Subcutaneous abdominal adipose tissue (tissue), 5 donors: ENCODE results near the gene TRPC3.

Source experiments
- H3K27ac ChIP-seq: one replicate; pipeline ENCODE4 v1.7.0; 2013; ENCODE audit warnings: low read depth, mild to moderate bottlenecking, inconsistent platforms, low read length, moderate library complexity
- H3K27me3 ChIP-seq, 5 donors: one replicate each; pipeline ENCODE4 v1.7.0; 2013; ENCODE audit warnings: low read length in 5 of 5, inconsistent platforms in 1 of 5; ENCODE audit not compliant: control insufficient read depth in 5 of 5, insufficient read depth in 4 of 5
- H3K36me3 ChIP-seq, 5 donors: one replicate each; pipeline ENCODE4 v1.7.0; 2013; ENCODE audit warnings: low read length in 5 of 5; ENCODE audit not compliant: control insufficient read depth in 5 of 5, insufficient read depth in 5 of 5
- H3K4me1 ChIP-seq, 5 donors: one replicate each; pipeline ENCODE4 v1.7.0; 2013; ENCODE audit warnings: low read length in 5 of 5, mild to moderate bottlenecking in 3 of 5, moderate library complexity in 1 of 5; ENCODE audit not compliant: control insufficient read depth in 5 of 5, insufficient read depth in 5 of 5
- H3K4me3 ChIP-seq, 5 donors: one replicate each; pipeline ENCODE4 v1.7.0; 2013; ENCODE audit warnings: low read length in 5 of 5, low read depth in 1 of 5
- H3K9ac ChIP-seq, 5 donors: one replicate each; pipeline ENCODE4 v1.7.0; 2013; ENCODE audit warnings: low read length in 5 of 5, mild to moderate bottlenecking in 4 of 5, moderate library complexity in 3 of 5
- H3K9me3 ChIP-seq, 5 donors: one replicate each; pipeline ENCODE4 v1.7.0; 2013; ENCODE audit warnings: low read length in 5 of 5; ENCODE audit not compliant: control insufficient read depth in 5 of 5
- donor health status: healthy.
- donor health status: healthy.
- donor health status: healthy.
- donor health status: healthy.
- donor health status: healthy.

TRPC3 gene

GRCh38 chr4:121881158-121881557 lies 70.7 kb downstream of the TRPC3 start:
- H3K9me3 ChIP-seq = no peaks in the 10 kb centered on the region
- no peak overlapping the region for H3K27ac ChIP-seq
- no peak overlapping the region for H3K4me3 ChIP-seq
- no peak overlapping the region for H3K9ac ChIP-seq
- H3K36me3 ChIP-seq = no peaks in the 10 kb centered on the region
- H3K4me1 ChIP-seq = no peaks in the 10 kb centered on the region
- peaks cover 0 to 3% (median 0%) of the 10 kb centered on the region in 5 donors for H3K27me3 ChIP-seq

DNA sequence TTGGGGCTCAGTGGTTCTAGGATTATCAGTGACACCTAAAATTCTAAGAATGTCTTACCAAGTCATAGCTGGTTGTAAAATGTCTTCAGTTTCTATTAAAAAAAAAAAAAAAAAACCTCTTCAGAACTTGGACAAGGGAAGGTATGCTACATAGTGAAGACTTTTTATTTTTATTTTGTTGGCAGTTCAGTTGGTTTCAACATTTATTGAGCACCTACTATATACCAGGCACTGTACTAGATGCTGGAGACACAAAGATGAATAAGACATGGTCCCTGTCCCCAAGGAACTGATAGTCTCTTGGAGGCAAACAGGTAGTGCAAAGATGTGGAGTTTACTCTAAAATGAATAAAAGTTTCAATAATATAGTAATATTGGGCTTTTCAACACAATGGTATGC lies 72.7 kb downstream of the TRPC3 start:
- Histone ChIP-seq H3K36me3 (no peaks in the 10 kb centered on the region), H3K4me1 (no peaks in the 10 kb centered on the region), H3K27me3 (peaks cover 0 to 3% (median 0%) of the 10 kb centered on the region in 5 donors), H3K4me3 (no peak overlapping the region), H3K27ac (no peak overlapping the region), H3K9me3 (no peaks in the 10 kb centered on the region), H3K9ac (no peak overlapping the region)

GRCh38 chr4:121877041-121877773 lies 74.7 kb downstream of the TRPC3 start:
- H3K9me3 ChIP-seq = no peaks in the 10 kb centered on the region
- H3K36me3 ChIP-seq = no peaks in the 10 kb centered on the region
- H3K27ac ChIP-seq = no peak overlapping the region
- peaks cover 0 to 3% (median 0%) of the 10 kb centered on the region in 5 donors for H3K27me3 ChIP-seq
- H3K9ac ChIP-seq = no peak overlapping the region
- H3K4me3 ChIP-seq = no peak overlapping the region
- no peaks in the 10 kb centered on the region for H3K4me1 ChIP-seq

- Histone ChIP-seq H3K4me3 (no peak overlapping the region), H3K36me3 (no peaks in the 10 kb centered on the region), H3K27ac (no peak overlapping the region), H3K9ac (no peak overlapping the region), H3K9me3 (no peaks in the 10 kb centered on the region), H3K4me1 (no peaks in the 10 kb centered on the region), H3K27me3 (peaks cover 0 to 3% (median 0%) of the 10 kb centered on the region in 5 donors)
These were observed 75.8 kb downstream of the TRPC3 start for GRCh38 chr4:121876070-121876469.

DNA sequence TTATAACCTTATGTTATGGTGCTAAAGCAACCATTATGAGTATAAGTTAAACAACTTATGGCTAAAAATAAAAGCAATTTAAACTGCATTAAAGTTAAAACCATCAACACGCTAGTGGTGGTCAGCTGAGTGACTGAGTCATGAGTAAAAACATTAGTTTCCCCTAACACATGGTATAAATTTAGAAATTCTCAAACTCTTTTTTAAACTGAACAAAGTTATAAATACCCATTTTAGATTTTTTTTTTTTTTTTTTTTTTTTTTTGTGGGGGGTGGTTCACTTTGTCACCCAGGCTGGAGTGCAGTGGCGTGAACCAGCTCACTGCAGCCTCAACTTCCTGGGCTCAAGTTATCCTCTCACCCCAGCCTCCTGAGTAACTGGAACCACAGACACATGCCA lies 76.2 kb downstream of the TRPC3 start:
- Histone ChIP-seq H3K9ac (no peak overlapping the region), H3K4me3 (no peak overlapping the region), H3K36me3 (no peaks in the 10 kb centered on the region), H3K4me1 (peaks cover 0 to 4% (median 3%) of the 10 kb centered on the region in 5 donors), H3K27ac (no peak overlapping the region), H3K27me3 (peaks cover 0 to 3% (median 0%) of the 10 kb centered on the region in 5 donors), H3K9me3 (no peaks in the 10 kb centered on the region)

- Histone ChIP-seq H3K4me3 (no peak overlapping the region), H3K9ac (no peak overlapping the region), H3K9me3 (no peaks in the 10 kb centered on the region), H3K27ac (no peak overlapping the region), H3K27me3 (peaks cover 0 to under 1% (median 0%) of the 10 kb centered on the region in 5 donors), H3K4me1 (peaks cover 0 to 19% (median 16%) of the 10 kb centered on the region in 5 donors), H3K36me3 (no peaks in the 10 kb centered on the region)
These were observed 78.3 kb downstream of the TRPC3 start for GRCh38 chr4:121873604-121874003.

DNA sequence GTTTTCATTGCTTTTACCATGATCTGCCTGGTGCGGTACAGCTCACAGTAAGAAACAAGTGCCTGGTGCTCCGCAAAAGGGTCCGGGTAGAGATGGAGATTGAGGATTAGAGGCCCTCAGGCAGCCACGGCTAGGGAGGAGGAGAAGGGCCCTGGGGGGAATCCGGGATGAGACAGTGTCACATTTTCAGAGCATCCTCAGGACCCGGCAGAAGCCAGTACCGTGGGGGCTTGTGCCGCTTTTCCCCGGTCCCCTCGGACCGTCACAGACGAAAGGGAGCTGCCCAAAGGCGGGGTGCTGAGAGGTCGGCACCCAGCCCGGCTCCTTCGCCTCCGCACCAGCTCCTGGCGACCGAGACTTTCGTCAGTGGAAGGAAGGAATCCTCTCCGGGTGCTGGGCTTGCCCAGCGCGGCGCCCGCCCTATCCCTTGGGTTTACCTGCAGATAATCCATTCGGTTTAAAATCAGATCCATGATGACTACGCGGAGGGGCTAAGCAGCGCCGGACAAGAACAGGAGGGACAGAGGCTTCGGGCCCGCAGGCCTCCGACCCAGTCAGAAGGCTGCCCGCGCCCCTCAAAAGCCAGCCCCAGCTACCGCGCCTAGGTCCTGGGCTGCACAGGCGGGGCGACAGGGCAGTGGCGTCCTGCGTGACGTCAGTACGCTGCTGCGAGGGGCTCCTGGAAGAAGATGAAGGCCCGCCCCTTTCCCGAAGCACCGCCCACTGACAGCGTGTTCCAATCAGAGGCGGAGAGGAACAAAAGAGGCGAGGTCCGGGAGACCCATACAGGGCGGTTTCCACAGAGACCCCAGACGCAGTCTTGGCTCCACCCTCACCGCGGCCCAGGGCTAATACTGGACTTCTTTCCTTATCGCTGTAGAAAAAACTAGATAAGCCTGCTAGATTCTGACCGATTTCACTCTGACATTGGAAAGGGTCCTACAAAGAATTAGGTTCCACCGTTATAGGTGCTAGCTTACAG lies 81.7 kb downstream of the TRPC3 start, which contains the start of gene BBS7:
Gene BBS7, minus strand, starts transcription at position 634 of the 982 bp plus-strand sequence. Its CDS starts 161 bp downstream, at position 473.
- Histone ChIP-seq H3K9ac (peak within 1 kb of the TSS; percentile 56 to 93 (median 77)), H3K27me3 (no peaks in the 10 kb centered on the region), H3K4me1 (peaks cover 0 to 19% (median 16%) of the 10 kb centered on the region in 5 donors), H3K9me3 (no peaks in the 10 kb centered on the region), H3K27ac (peak within 1 kb of the TSS; percentile 78), H3K4me3 (peak within 1 kb of the TSS; percentile 76 to 97 (median 90)), H3K36me3 (peaks cover 0 to 8% (median 3%) of the 10 kb centered on the region in 5 donors)

DNA sequence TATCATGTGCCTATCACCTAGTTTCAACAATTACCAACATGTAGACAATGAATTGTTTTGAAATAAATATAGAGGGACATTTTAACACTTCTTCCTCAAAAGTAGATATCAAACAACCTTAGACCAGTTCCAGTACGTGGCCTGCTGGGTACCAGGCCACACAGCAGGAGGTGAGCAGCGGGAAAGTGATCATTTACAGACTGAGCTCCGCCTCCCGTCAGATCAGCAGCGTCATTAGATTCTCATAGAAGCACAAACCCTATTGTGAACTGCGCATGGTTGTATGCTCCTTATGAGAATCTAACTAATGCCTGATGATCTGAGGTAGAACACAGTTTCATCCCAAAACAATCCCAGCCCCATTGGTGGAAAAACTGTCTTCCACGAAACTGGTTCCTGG lies 88.1 kb downstream of the TRPC3 start:
- Histone ChIP-seq H3K27ac (no peak overlapping the region), H3K4me1 (no peaks in the 10 kb centered on the region), H3K9ac (no peak overlapping the region), H3K27me3 (no peaks in the 10 kb centered on the region), H3K36me3 (peaks cover 7 to 33% (median 26%) of the 10 kb centered on the region in 5 donors), H3K4me3 (no peak overlapping the region), H3K9me3 (no peaks in the 10 kb centered on the region)

- Histone ChIP-seq H3K4me1 (no peaks in the 10 kb centered on the region), H3K27ac (no peak overlapping the region), H3K9me3 (no peaks in the 10 kb centered on the region), H3K9ac (no peak overlapping the region), H3K4me3 (no peak overlapping the region), H3K27me3 (no peaks in the 10 kb centered on the region), H3K36me3 (peaks cover 10 to 37% (median 27%) of the 10 kb centered on the region in 5 donors)
These were observed 90.4 kb downstream of the TRPC3 start for GRCh38 chr4:121861426-121861825.

DNA sequence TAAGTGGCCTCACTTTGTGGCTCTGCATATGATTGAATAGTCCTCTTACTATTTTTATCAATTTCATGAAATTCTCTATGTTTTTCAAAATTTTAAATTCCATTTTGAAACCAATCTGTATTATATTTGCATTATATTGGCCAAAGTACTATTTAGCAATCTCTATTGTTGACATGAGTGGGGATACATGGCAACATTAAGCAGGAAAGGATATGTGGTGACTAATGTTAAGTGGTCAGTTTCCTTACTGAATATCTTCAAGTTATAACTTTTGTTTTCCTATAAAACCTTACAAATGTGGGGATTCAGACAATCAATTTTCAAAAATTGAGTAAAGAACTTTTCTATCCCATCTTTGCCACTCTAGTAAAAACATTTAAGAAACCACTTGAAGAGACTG lies 91.7 kb downstream of the TRPC3 start:
- peaks cover 10 to 34% (median 27%) of the 10 kb centered on the region in 5 donors for H3K36me3 ChIP-seq
- no peaks in the 10 kb centered on the region for H3K9me3 ChIP-seq
- H3K27me3 ChIP-seq = no peaks in the 10 kb centered on the region
- no peaks in the 10 kb centered on the region for H3K4me1 ChIP-seq
- H3K9ac ChIP-seq = no peak overlapping the region
- no peak overlapping the region for H3K4me3 ChIP-seq
- H3K27ac ChIP-seq = no peak overlapping the region
